LNCAP (cell line): ENCODE measurements around the gene MTA2.

Source experiments
- CTCF ChIP-seq: fragments of 450-650 bp; IDR thresholded peaks from 2 replicates; pipeline ENCODE4 v1.5.1; 2017; ENCODE audit warnings: mild to moderate bottlenecking

The MTA2 gene

GRCh38 chr11:62553080-62553838 is 48.4 kb downstream of the MTA2 start:
- no peak for TF ChIP-seq CTCF

GRCh38 chr11:62552485-62553079 is 49.1 kb downstream of the MTA2 start:
- TF ChIP-seq CTCF: no peak

- no peak for TF ChIP-seq CTCF
Observed at GRCh38 chr11:62548545-62549335, 52.9 kb downstream of the MTA2 start.

- TF ChIP-seq CTCF: no peak
Observed at GRCh38 chr11:62547691-62548281, 53.9 kb downstream of the MTA2 start.

GRCh38 chr11:62546929-62547625 is 54.6 kb downstream of the MTA2 start:
- no peak for TF ChIP-seq CTCF

GRCh38 chr11:62546244-62546928 is 55.3 kb downstream of the MTA2 start, which contains the start of gene AHNAK:
Gene AHNAK, minus strand, starts transcription at chr11:62546806. Its CDS starts 10,708 bp downstream, at chr11:62536098.
- no peak for TF ChIP-seq CTCF
